Thyroid gland (tissue), 4 donors: Measurements from ENCODE around the gene MTHFS. TPM values are rescaled to one million over a fixed set of nuclear protein-coding genes. Genes with fewer than 3 reads are reported as not detected.

ENCODE experiments used
- DNase-seq, 2 donors: peaks; one replicate each; pipeline ENCODE4 v3.0.0-alpha.2; 2019
- H3K27ac ChIP-seq, 3 donors: fragments of 200-600 bp; sonication (generic); 1 replicate in 2 of 3; 2 replicates in 1 of 3; pipeline ENCODE4 v1.5.1; 2016 to 2019; ENCODE audit warnings: mild to moderate bottlenecking in 1 of 3, moderate library complexity in 1 of 3
- H3K27me3 ChIP-seq: fragments of 200-600 bp; sonication (generic); one replicate; pipeline ENCODE4 v1.5.1; 2019
- H3K36me3 ChIP-seq, 2 donors: fragments of 200-600 bp; sonication (generic); one replicate each; pipeline ENCODE4 v1.5.1; 2016 to 2019
- H3K4me1 ChIP-seq, 2 donors: fragments of 200-600 bp; sonication (generic); one replicate each; pipeline ENCODE4 v1.5.1; 2017 to 2019
- H3K4me3 ChIP-seq, 3 donors: fragments of 200-600 bp; sonication (generic); replicated peaks in 1 of 3; 1 replicate in 2 of 3; 2 replicates in 1 of 3; pipeline ENCODE4 v1.5.1; 2016; ENCODE audit warnings: mild to moderate bottlenecking in 1 of 3
- H3K9me3 ChIP-seq: fragments of 200-600 bp; sonication (generic); one replicate; pipeline ENCODE4 v1.5.1; 2017
- POLR2A ChIP-seq, 2 donors: fragments of 450-650 bp; IDR thresholded peaks; one replicate each; pipeline ENCODE4 v1.6.1; 2017; ENCODE audit warnings: antibody characterized with exemption in 2 of 2, mild to moderate bottlenecking in 2 of 2, moderate library complexity in 1 of 2
- WGBS, 2 donors: methylation state at CpG; one replicate each; pipeline ENCODE4 v1.1.5; 2017; 5-methylcytosine and 5-hydroxymethylcytosine counted together
- intact Hi-C: fragments of 100-400 bp; cut with DNase I; formaldehyde crosslinking; loops from one replicate; pipeline ENCODE4 v1.15.1; 2023
- total RNA-seq, 4 donors: library from RNA; depleted of rRNA; stranded (reverse); fragments of >200 nt; gene quantifications; one replicate each; pipeline ENCODE4 v1.2.3, GENCODE V29; 2016
- TF ChIP-seq, protein P1 (sequence below), 6 experiments: fragments of 200-600 bp in 3 of 6; fragments of 450-650 bp in 3 of 6; sonication (generic) in 3 of 6; IDR thresholded peaks; one replicate each; pipeline ENCODE4 v1.5.1; 2016 to 2019; ENCODE audit warnings: antibody characterized with exemption in 6 of 6, mild to moderate bottlenecking in 2 of 6, inconsistent platforms in 1 of 6, moderate library complexity in 1 of 6

Gene MTHFS
- total RNA-seq, 4 donors from 2014 or later = 18.2 to 29.5 (median 23.5) TPM

DNA sequence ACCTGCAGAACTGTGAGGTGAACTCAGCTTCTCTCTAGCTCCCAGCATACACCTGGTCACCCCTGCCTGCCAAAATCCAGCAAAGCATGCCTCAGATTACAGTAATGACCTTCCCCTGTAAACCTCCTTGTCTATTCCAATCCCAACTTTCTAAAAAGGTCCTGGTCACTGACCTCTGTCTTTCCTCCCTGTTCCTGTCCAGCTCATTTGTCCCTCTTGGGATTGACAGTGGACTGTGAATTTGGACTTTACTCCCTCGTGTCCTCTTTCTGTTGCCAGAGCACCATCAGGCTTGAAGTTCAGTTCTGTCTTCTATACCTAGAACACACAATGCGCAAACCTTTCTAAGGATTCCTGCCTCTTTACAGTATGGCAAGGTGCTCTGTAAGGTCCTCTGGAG, 50.3 kb downstream of the MTHFS start:
- Histone ChIP-seq H3K4me1 (peaks cover 26 to 38% of the 10 kb centered on the region in 2 donors), H3K27me3 (no peaks in the 10 kb centered on the region), H3K9me3 (no peaks in the 10 kb centered on the region), H3K4me3 (no peak overlapping the region), H3K36me3 (no peaks in the 10 kb centered on the region), H3K27ac (no peak overlapping the region)
- TF ChIP-seq, protein P1, sequence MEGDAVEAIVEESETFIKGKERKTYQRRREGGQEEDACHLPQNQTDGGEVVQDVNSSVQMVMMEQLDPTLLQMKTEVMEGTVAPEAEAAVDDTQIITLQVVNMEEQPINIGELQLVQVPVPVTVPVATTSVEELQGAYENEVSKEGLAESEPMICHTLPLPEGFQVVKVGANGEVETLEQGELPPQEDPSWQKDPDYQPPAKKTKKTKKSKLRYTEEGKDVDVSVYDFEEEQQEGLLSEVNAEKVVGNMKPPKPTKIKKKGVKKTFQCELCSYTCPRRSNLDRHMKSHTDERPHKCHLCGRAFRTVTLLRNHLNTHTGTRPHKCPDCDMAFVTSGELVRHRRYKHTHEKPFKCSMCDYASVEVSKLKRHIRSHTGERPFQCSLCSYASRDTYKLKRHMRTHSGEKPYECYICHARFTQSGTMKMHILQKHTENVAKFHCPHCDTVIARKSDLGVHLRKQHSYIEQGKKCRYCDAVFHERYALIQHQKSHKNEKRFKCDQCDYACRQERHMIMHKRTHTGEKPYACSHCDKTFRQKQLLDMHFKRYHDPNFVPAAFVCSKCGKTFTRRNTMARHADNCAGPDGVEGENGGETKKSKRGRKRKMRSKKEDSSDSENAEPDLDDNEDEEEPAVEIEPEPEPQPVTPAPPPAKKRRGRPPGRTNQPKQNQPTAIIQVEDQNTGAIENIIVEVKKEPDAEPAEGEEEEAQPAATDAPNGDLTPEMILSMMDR (IDR thresholded peaks at IDR 0.05) = no peak
- TF ChIP-seq POLR2A (IDR thresholded peaks at IDR 0.05) = no peak
- 96% methylated on average over 2 of the region's 2 CpGs for WGBS, 2 donors
- intact Hi-C loops = no loop called here
- DNase-seq = no peak

- WGBS, 2 donors = 68 to 90% methylated on average over 3 of the region's 3 CpGs
- TF ChIP-seq, protein P1 (IDR thresholded peaks at IDR 0.05) = no peak
- TF ChIP-seq POLR2A (IDR thresholded peaks at IDR 0.05) = no peak
- intact Hi-C loops = no loop called here
These were observed 52.6 kb downstream of the MTHFS start for GRCh38 chr15:79844221-79844620.

DNA sequence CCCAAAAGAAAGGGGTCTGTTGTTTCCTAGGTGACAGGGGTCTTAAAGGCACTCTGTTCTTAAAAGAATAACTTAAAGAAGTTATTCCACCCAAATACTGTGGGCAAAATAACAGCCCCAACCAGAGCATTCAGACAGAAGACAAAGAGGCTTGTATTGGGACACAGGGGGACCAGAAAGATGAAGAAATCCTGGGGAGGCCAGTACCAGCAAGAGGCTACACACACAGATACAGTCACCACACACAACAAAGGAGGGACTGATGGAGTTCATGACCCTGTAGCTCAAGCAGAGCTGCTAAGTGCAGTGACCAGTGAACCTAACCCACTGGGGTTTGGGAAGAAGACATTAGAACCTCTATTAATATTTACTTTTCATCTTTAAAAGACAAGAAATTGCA, 59.0 kb downstream of the MTHFS start:
- intact Hi-C loops = no loop called here
- H3K36me3 ChIP-seq = no peaks in the 10 kb centered on the region
- no peak for DNase-seq
- no peak overlapping the region for H3K4me3 ChIP-seq
- no peaks in the 10 kb centered on the region for H3K27me3 ChIP-seq
- no peak for TF ChIP-seq POLR2A (IDR thresholded peaks at IDR 0.05)
- TF ChIP-seq, protein P1 (IDR thresholded peaks at IDR 0.05) = no peak
- H3K4me1 ChIP-seq = peaks cover 22 to 26% of the 10 kb centered on the region in 2 donors
- no peak overlapping the region for H3K27ac ChIP-seq
- no peaks in the 10 kb centered on the region for H3K9me3 ChIP-seq

More at GRCh38 chr15:79844221-79844620, 52.6 kb downstream of the MTHFS start:
- no peak for DNase-seq
- H3K4me1 ChIP-seq = peaks cover 23 to 35% of the 10 kb centered on the region in 2 donors
- no peak overlapping the region for H3K4me3 ChIP-seq
- no peaks in the 10 kb centered on the region for H3K27me3 ChIP-seq
- H3K27ac ChIP-seq = no peak overlapping the region
- H3K9me3 ChIP-seq = no peaks in the 10 kb centered on the region
- H3K36me3 ChIP-seq = no peaks in the 10 kb centered on the region

DNA sequence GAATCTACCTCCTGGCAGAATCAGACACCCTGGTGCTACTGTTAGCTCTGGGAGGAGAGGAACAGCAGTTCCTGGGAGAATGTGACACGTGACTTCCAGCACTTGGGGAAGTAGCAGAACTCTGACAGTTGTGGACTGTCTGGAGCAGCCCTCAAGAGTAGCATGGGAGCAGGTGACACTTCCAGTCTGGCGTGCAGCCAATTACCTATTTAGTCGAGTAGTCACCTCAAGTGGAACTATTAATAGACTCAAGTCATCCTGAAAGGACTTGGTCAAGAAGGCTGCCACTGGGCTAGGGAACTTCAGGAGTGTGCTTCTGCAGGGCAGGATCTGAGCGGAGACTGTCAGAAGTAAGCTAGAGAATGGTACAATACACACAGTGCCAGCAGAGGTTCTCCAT, 62.3 kb downstream of the MTHFS start:
- TF ChIP-seq, protein P1 (IDR thresholded peaks at IDR 0.05) = no peak
- no peak for TF ChIP-seq POLR2A (IDR thresholded peaks at IDR 0.05)
- DNase-seq = peak; percentile 96 to 98
- Histone ChIP-seq H3K4me3 (no peak overlapping the region), H3K9me3 (no peaks in the 10 kb centered on the region), H3K27ac (peak overlapping the region in 2 of 3 donors; percentile 43 to 49), H3K27me3 (no peaks in the 10 kb centered on the region), H3K4me1 (peaks cover 17 to 23% of the 10 kb centered on the region in 2 donors), H3K36me3 (no peaks in the 10 kb centered on the region)
- 30 to 34% methylated on average over 3 to 4 of the region's 4 CpGs for WGBS, 2 donors
- intact Hi-C loops = no loop called here

DNA sequence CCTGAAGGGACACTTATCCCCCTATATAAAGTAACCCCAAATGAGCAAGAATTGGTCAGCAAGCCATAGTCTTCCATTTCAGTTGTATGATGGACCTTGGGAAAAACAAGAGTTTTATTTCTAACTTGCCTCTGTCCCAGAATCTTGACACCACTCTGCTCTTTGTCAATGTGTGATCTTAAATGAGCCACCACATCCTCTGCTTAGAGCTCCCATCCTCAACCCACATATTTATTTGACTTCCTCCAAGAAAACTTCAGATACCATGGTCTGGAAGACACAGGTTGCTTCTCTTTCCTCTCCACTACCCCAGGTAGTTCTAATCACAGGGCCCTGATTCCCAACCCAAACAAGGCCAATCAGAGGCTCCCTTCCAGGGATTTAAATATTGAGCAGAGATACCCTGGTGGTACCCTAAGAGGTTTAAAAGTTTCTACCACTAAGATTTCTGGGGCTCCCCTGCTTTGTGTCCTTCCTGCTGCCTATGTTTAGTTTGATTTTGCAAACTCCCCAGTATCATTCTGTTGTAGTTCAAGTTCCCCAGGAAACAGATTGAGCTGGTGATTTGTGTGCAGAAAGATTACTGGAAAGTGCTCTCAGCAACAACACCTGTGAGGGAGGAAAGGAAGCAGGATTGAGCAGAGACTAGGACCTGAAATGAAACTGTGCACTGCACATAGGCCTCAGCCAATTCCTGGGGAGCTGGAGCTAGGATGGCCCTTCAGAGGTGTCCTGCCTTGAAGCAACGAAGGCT, 64.3 kb downstream of the MTHFS start:
- Histone ChIP-seq H3K36me3 (no peaks in the 10 kb centered on the region), H3K4me3 (no peak overlapping the region), H3K4me1 (peaks cover 21 to 29% of the 10 kb centered on the region in 2 donors), H3K27me3 (no peaks in the 10 kb centered on the region), H3K9me3 (no peaks in the 10 kb centered on the region), H3K27ac (no peak overlapping the region)
- WGBS, 2 donors = 80 to 100% methylated on average over 1 of the region's 1 CpG
- TF ChIP-seq, protein P1 (IDR thresholded peaks at IDR 0.05) = no peak
- no peak for DNase-seq
- intact Hi-C loops = no loop called here
